WERI-Rb-1 (cell line): ENCODE results near the gene RNF114.
A peak's percentile ranks its signal among the peaks of the same experiment; 100 is the strongest.

Experiments
- DNase-seq: peaks from one replicate; pipeline ENCODE4 v3.0.0-alpha.2; 2020
- H3K27ac ChIP-seq: fragments of 250-450 bp; sonication (Bioruptor Pico); 2 replicates; pipeline ENCODE4 v1.5.1; 2020; ENCODE audit warnings: mild to moderate bottlenecking, moderate library complexity
- H3K27me3 ChIP-seq: fragments of 250-450 bp; sonication (Bioruptor Pico); 2 replicates; pipeline ENCODE4 v1.5.1; 2021; ENCODE audit warnings: mild to moderate bottlenecking, low read depth, moderate library complexity; ENCODE audit not compliant: insufficient read depth, severe bottlenecking
- H3K36me3 ChIP-seq: fragments of 250-450 bp; sonication (Bioruptor Pico); 2 replicates; pipeline ENCODE4 v1.5.1; 2020; ENCODE audit warnings: mild to moderate bottlenecking, moderate library complexity
- H3K4me3 ChIP-seq: 2 replicates; pipeline ENCODE4 v1.5.1; 2011; ENCODE audit warnings: low read depth, mild to moderate bottlenecking, control low read depth, low read length
- H3K9me3 ChIP-seq: fragments of 250-450 bp; sonication (Bioruptor Pico); 2 replicates; pipeline ENCODE4 v1.5.1; 2021; ENCODE audit warnings: mild to moderate bottlenecking, moderate library complexity; ENCODE audit not compliant: severe bottlenecking
- CTCF ChIP-seq: IDR thresholded peaks from 2 replicates; pipeline ENCODE4 v1.5.1; 2011; ENCODE audit warnings: low read depth, mild to moderate bottlenecking, control low read depth, inconsistent platforms, low read length

RNF114 gene

GRCh38 chr20:49983123-49983847, 47.1 kb downstream of the RNF114 start:
- Histone ChIP-seq H3K36me3 (peaks cover 43% of the 10 kb centered on the region), H3K27ac (peak overlapping the region; percentile 86), H3K9me3 (no peaks in the 10 kb centered on the region), H3K4me3 (peak overlapping the region; percentile 91), H3K27me3 (no peaks in the 10 kb centered on the region)
- peak; percentile 21 for DNase-seq
- no peak for TF ChIP-seq CTCF

GRCh38 chr20:49983848-49984408, 47.7 kb downstream of the RNF114 start:
- Histone ChIP-seq H3K36me3 (peaks cover 50% of the 10 kb centered on the region), H3K27ac (peak overlapping the region; percentile 86), H3K27me3 (no peaks in the 10 kb centered on the region), H3K4me3 (peak overlapping the region; percentile 91), H3K9me3 (no peaks in the 10 kb centered on the region)
- no peak for TF ChIP-seq CTCF
- no peak for DNase-seq

- TF ChIP-seq CTCF: no peak
- Histone ChIP-seq H3K4me3 (peak overlapping the region; percentile 91), H3K9me3 (no peaks in the 10 kb centered on the region), H3K36me3 (peaks cover 56% of the 10 kb centered on the region), H3K27ac (peak overlapping the region; percentile 86), H3K27me3 (no peaks in the 10 kb centered on the region)
- no peak for DNase-seq
Observed at GRCh38 chr20:49984426-49985153, 48.4 kb downstream of the RNF114 start.

DNA sequence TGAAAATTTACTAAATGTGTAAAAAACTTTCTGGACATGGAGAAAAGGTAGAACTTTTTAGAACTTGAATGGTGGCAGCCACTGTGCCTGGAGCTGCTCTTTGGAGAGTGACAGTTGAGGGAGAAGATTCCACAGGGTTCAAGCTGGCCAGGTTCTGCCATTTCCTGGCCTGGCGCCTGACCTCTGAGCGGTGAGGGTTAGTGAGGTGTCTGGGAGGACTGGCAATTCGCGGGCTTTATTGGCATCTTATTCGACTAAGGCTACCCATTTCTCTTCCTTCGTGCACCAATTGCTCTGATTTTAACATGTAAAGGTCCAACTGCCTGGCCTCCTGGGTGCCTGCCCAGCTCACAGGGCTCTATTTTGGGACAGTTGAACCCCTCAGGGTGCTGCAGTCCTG, 49.0 kb downstream of the RNF114 start:
- Histone ChIP-seq H3K27ac (peak overlapping the region; percentile 68), H3K4me3 (peak overlapping the region; percentile 91), H3K36me3 (peaks cover 56% of the 10 kb centered on the region), H3K27me3 (no peaks in the 10 kb centered on the region), H3K9me3 (no peaks in the 10 kb centered on the region)
- no peak for DNase-seq
- TF ChIP-seq CTCF: no peak

DNA sequence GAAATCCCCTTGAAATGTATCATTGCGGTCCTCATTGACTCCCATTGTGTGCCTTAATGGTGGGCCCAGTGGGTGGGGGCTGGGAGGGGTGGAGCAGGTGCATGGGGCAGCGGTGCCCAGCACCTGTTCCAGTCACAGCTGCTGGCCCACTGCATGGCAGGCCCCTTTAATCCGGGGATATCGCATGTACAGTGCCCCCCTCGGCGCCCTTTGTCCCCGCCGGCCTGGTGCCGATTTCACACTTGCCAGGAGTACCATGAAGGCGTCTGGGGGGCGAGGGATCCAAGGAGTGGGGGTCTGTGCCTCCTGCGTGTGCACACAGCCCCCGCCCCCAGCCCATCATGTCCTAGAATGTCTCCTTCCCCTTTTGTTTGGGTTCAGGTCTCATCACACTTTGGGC, 49.4 kb downstream of the RNF114 start:
- Histone ChIP-seq H3K27me3 (no peaks in the 10 kb centered on the region), H3K9me3 (no peaks in the 10 kb centered on the region), H3K4me3 (peak overlapping the region; percentile 91), H3K36me3 (peaks cover 56% of the 10 kb centered on the region), H3K27ac (peak overlapping the region; percentile 68)
- TF ChIP-seq CTCF: no peak
- no peak for DNase-seq
